HG03521 (cell line): ENCODE data around the gene TBC1D16.
"Not testable (repeated sequence)": the region's sequence is repeated elsewhere in the genome, so short reads cannot be mapped to it uniquely, and the experiment has no call there.

Experiments
- ATAC-seq: cut with Tn5 transposase; IDR thresholded peaks from one replicate; pipeline ENCODE4 v1.9.1; 2021; ENCODE audit warnings: mild to moderate bottlenecking, moderate library complexity; ENCODE audit not compliant: unreplicated experiment

Gene TBC1D16

GRCh38 chr17:79897243-79898063 lies 138.2 kb downstream of the TBC1D16 start:
- no peak for ATAC-seq

GRCh38 chr17:79893457-79893856 lies 142.2 kb downstream of the TBC1D16 start:
- ATAC-seq, result not testable (repeated sequence)

GRCh38 chr17:79892457-79893241 lies 143.0 kb downstream of the TBC1D16 start:
- ATAC-seq, result no peak

- ATAC-seq, result no peak
Observed at GRCh38 chr17:79891113-79891730, 144.4 kb downstream of the TBC1D16 start.

GRCh38 chr17:79890706-79891105 lies 145.0 kb downstream of the TBC1D16 start:
- no peak for ATAC-seq

GRCh38 chr17:79888811-79889634 lies 146.6 kb downstream of the TBC1D16 start:
- ATAC-seq, result no peak

- ATAC-seq, result no peak
Observed at GRCh38 chr17:79888009-79888540, 147.6 kb downstream of the TBC1D16 start.

- no peak for ATAC-seq
Observed at GRCh38 chr17:79887451-79887991, 148.2 kb downstream of the TBC1D16 start.

GRCh38 chr17:79883202-79883601 lies 152.5 kb downstream of the TBC1D16 start:
- ATAC-seq, result no peak
